Measurements from ENCODE around the gene OR2T11.
"Not testable (repeated sequence)": the region's sequence is repeated elsewhere in the genome, so short reads cannot be mapped to it uniquely, and the experiment has no call there.

The OR2T11 gene

GRCh38 chr1:248642971-248643651, 8.2 kb upstream of the OR2T11 start:
- H3K27ac ChIP-seq (ENCODE audit: low read length, poor library complexity, severe bottlenecking); H2BK120ac ChIP-seq (ENCODE audit: low read depth, low read length); H3K4me2 ChIP-seq (ENCODE audit: low read length, poor library complexity, severe bottlenecking); H2BK5ac ChIP-seq (ENCODE audit: low read depth, low read length, poor library complexity, severe bottlenecking); H3K4me3 ChIP-seq (ENCODE audit: insufficient read depth in 1 of 2, low read depth in 1 of 2, low read length in 2 of 2); H2AK5ac ChIP-seq (ENCODE audit: low read length, severe bottlenecking); H3K4ac ChIP-seq (ENCODE audit: low read depth in 1 of 2, low read length in 2 of 2); H3K79me1 ChIP-seq (replicated peaks; ENCODE audit: low read length, poor library complexity, severe bottlenecking); H3K4me1 ChIP-seq (ENCODE audit: control insufficient read depth, insufficient read depth, low read depth, low read length); H2AFZ ChIP-seq (ENCODE audit: low read depth, low read length); H2BK12ac ChIP-seq (ENCODE audit: low read length in 2 of 2); H3K9ac ChIP-seq (ENCODE audit: low read length); H4K8ac ChIP-seq (ENCODE audit: low read length); H3K9me3 ChIP-seq (ENCODE audit: control insufficient read depth, low read length); H2BK15ac ChIP-seq (ENCODE audit: low read depth, poor library complexity, severe bottlenecking); H3K18ac ChIP-seq (ENCODE audit: low read depth in 1 of 2, low read length in 2 of 2); H3K36me3 ChIP-seq (ENCODE audit: control insufficient read depth in 1 of 2, insufficient read depth in 2 of 2, low read depth in 1 of 2, low read length in 2 of 2); H3K14ac ChIP-seq (ENCODE audit: low read length in 2 of 2); DNase-seq; H3K23ac ChIP-seq (ENCODE audit: low read length in 2 of 2); H3K27me3 ChIP-seq (ENCODE audit: control insufficient read depth in 1 of 2, insufficient read depth in 1 of 2, low read length in 2 of 2); H4K91ac ChIP-seq (ENCODE audit: low read length): not testable (repeated sequence)
- WGBS: no CpG with 5 or more reads among the region's 4 CpGs

- not testable (repeated sequence) for H3K4me3 ChIP-seq (ENCODE audit: insufficient read depth in 1 of 2, low read depth in 1 of 2, low read length in 2 of 2); H3K9me3 ChIP-seq (ENCODE audit: control insufficient read depth, low read length); H2AK5ac ChIP-seq (ENCODE audit: low read length, severe bottlenecking); H2BK5ac ChIP-seq (ENCODE audit: low read depth, low read length, poor library complexity, severe bottlenecking); H3K4me1 ChIP-seq (ENCODE audit: control insufficient read depth, insufficient read depth, low read depth, low read length); H2AFZ ChIP-seq (ENCODE audit: low read depth, low read length); DNase-seq; H2BK15ac ChIP-seq (ENCODE audit: low read depth, poor library complexity, severe bottlenecking); H4K8ac ChIP-seq (ENCODE audit: low read length); H2BK12ac ChIP-seq (ENCODE audit: low read length in 2 of 2); H3K27me3 ChIP-seq (ENCODE audit: control insufficient read depth in 1 of 2, insufficient read depth in 1 of 2, low read length in 2 of 2); H2BK120ac ChIP-seq (ENCODE audit: low read depth, low read length); H3K4ac ChIP-seq (ENCODE audit: low read depth in 1 of 2, low read length in 2 of 2); H3K23ac ChIP-seq (ENCODE audit: low read length in 2 of 2); H3K27ac ChIP-seq (ENCODE audit: low read length, poor library complexity, severe bottlenecking); H3K36me3 ChIP-seq (ENCODE audit: control insufficient read depth in 1 of 2, insufficient read depth in 2 of 2, low read depth in 1 of 2, low read length in 2 of 2); H4K91ac ChIP-seq (ENCODE audit: low read length); H3K9ac ChIP-seq (ENCODE audit: low read length); H3K79me1 ChIP-seq (replicated peaks; ENCODE audit: low read length, poor library complexity, severe bottlenecking); H3K18ac ChIP-seq (ENCODE audit: low read depth in 1 of 2, low read length in 2 of 2); H3K4me2 ChIP-seq (ENCODE audit: low read length, poor library complexity, severe bottlenecking); H3K14ac ChIP-seq (ENCODE audit: low read length in 2 of 2)
- no CpG with 5 or more reads among the region's 5 CpGs for WGBS
Observed at GRCh38 chr1:248641583-248641982, 6.7 kb upstream of the OR2T11 start.

GRCh38 chr1:248640906-248641305, 6.0 kb upstream of the OR2T11 start:
- not testable (repeated sequence) for H2BK120ac ChIP-seq (ENCODE audit: low read depth, low read length); H2AK5ac ChIP-seq (ENCODE audit: low read length, severe bottlenecking); H2BK15ac ChIP-seq (ENCODE audit: low read depth, poor library complexity, severe bottlenecking); H3K4me3 ChIP-seq (ENCODE audit: insufficient read depth in 1 of 2, low read depth in 1 of 2, low read length in 2 of 2); H3K23ac ChIP-seq (ENCODE audit: low read length in 2 of 2); H3K9me3 ChIP-seq (ENCODE audit: control insufficient read depth, low read length); H3K14ac ChIP-seq (ENCODE audit: low read length in 2 of 2); H3K4me2 ChIP-seq (ENCODE audit: low read length, poor library complexity, severe bottlenecking); H2AFZ ChIP-seq (ENCODE audit: low read depth, low read length); H3K18ac ChIP-seq (ENCODE audit: low read depth in 1 of 2, low read length in 2 of 2); DNase-seq; H4K91ac ChIP-seq (ENCODE audit: low read length); H2BK12ac ChIP-seq (ENCODE audit: low read length in 2 of 2); H3K4ac ChIP-seq (ENCODE audit: low read depth in 1 of 2, low read length in 2 of 2); H3K36me3 ChIP-seq (ENCODE audit: control insufficient read depth in 1 of 2, insufficient read depth in 2 of 2, low read depth in 1 of 2, low read length in 2 of 2); H2BK5ac ChIP-seq (ENCODE audit: low read depth, low read length, poor library complexity, severe bottlenecking); H4K8ac ChIP-seq (ENCODE audit: low read length); H3K79me1 ChIP-seq (replicated peaks; ENCODE audit: low read length, poor library complexity, severe bottlenecking); H3K4me1 ChIP-seq (ENCODE audit: control insufficient read depth, insufficient read depth, low read depth, low read length); H3K27me3 ChIP-seq (ENCODE audit: control insufficient read depth in 1 of 2, insufficient read depth in 1 of 2, low read length in 2 of 2); H3K9ac ChIP-seq (ENCODE audit: low read length); H3K27ac ChIP-seq (ENCODE audit: low read length, poor library complexity, severe bottlenecking)
- WGBS: no CpG with 5 or more reads among the region's 3 CpGs

- H2BK12ac ChIP-seq (ENCODE audit: low read length in 2 of 2); DNase-seq: not testable (repeated sequence)
Observed at GRCh38 chr1:248639652-248640051, 4.8 kb upstream of the OR2T11 start.

More at GRCh38 chr1:248639652-248640051, 4.8 kb upstream of the OR2T11 start:
- not testable (repeated sequence) for H3K14ac ChIP-seq (ENCODE audit: low read length in 2 of 2); H4K8ac ChIP-seq (ENCODE audit: low read length); H3K27me3 ChIP-seq (ENCODE audit: control insufficient read depth in 1 of 2, insufficient read depth in 1 of 2, low read length in 2 of 2); H3K23ac ChIP-seq (ENCODE audit: low read length in 2 of 2); H3K4me2 ChIP-seq (ENCODE audit: low read length, poor library complexity, severe bottlenecking); H3K79me1 ChIP-seq (replicated peaks; ENCODE audit: low read length, poor library complexity, severe bottlenecking); H3K4ac ChIP-seq (ENCODE audit: low read depth in 1 of 2, low read length in 2 of 2); H2AFZ ChIP-seq (ENCODE audit: low read depth, low read length); H3K4me1 ChIP-seq (ENCODE audit: control insufficient read depth, insufficient read depth, low read depth, low read length); H2BK15ac ChIP-seq (ENCODE audit: low read depth, poor library complexity, severe bottlenecking); H3K4me3 ChIP-seq (ENCODE audit: insufficient read depth in 1 of 2, low read depth in 1 of 2, low read length in 2 of 2); H4K91ac ChIP-seq (ENCODE audit: low read length); H3K36me3 ChIP-seq (ENCODE audit: control insufficient read depth in 1 of 2, insufficient read depth in 2 of 2, low read depth in 1 of 2, low read length in 2 of 2); H3K27ac ChIP-seq (ENCODE audit: low read length, poor library complexity, severe bottlenecking); H2BK120ac ChIP-seq (ENCODE audit: low read depth, low read length); H3K18ac ChIP-seq (ENCODE audit: low read depth in 1 of 2, low read length in 2 of 2); H3K9ac ChIP-seq (ENCODE audit: low read length); H2BK5ac ChIP-seq (ENCODE audit: low read depth, low read length, poor library complexity, severe bottlenecking); H2AK5ac ChIP-seq (ENCODE audit: low read length, severe bottlenecking); H3K9me3 ChIP-seq (ENCODE audit: control insufficient read depth, low read length)
- no CpG with 5 or more reads among the region's 5 CpGs for whole genome bisulfite sequencing

All from mesenchymal stem cell (in vitro differentiated cells and primary cell).